ENCODE data around the gene WDR43.

- TF ChIP-seq EZH2 (IDR thresholded peaks at IDR 0.05), result no peak
- no peak for TF ChIP-seq POLR2AphosphoS5 (IDR thresholded peaks at IDR 0.05; ENCODE audit: borderline replicate concordance, low read depth, low read length)
- TF ChIP-seq FOXP2 (optimal IDR thresholded peaks at IDR 0.05; ENCODE audit: control extremely low read depth, extremely low read length, insufficient read depth), result no peak
These were observed 33.0 kb downstream of the WDR43 start for GRCh38 chr2:28927469-28927868.
